GM10847 (cell line): ENCODE results near the gene ZNF780A.
A peak's percentile ranks its signal among the peaks of the same experiment; 100 is the strongest.

ENCODE experiments used
- POLR2A ChIP-seq: IDR thresholded peaks from 2 replicates; pipeline ENCODE4 v1.6.1; 2011; ENCODE audit not compliant: insufficient read length; ENCODE audit errors: extremely low read depth

Gene ZNF780A

GRCh38 chr19:40090241-40091204 is at the start of gene ZNF780A:
Gene ZNF780A, minus strand, starts transcription at chr19:40090943. Its CDS starts 6,190 bp downstream, at chr19:40084753.
- TF ChIP-seq POLR2A = peak; percentile 46

GRCh38 chr19:40139533-40140287 is 49.0 kb upstream of the ZNF780A start:
- TF ChIP-seq POLR2A = no peak

- TF ChIP-seq POLR2A = no peak
Measured at GRCh38 chr19:40136818-40137217, 46.1 kb upstream of the ZNF780A start.

- no peak for TF ChIP-seq POLR2A
Measured at GRCh38 chr19:40134866-40135265, 44.1 kb upstream of the ZNF780A start.

- no peak for TF ChIP-seq POLR2A
Measured at GRCh38 chr19:40133491-40133890, 42.7 kb upstream of the ZNF780A start.

- TF ChIP-seq POLR2A = no peak
Measured at GRCh38 chr19:40130013-40130412, 39.3 kb upstream of the ZNF780A start.

- TF ChIP-seq POLR2A = no peak
Measured at GRCh38 chr19:40129425-40129824, 38.7 kb upstream of the ZNF780A start.

GRCh38 chr19:40128991-40129390 is 38.2 kb upstream of the ZNF780A start:
- TF ChIP-seq POLR2A = no peak

- no peak for TF ChIP-seq POLR2A
Measured at GRCh38 chr19:40119380-40119779, 28.6 kb upstream of the ZNF780A start.

GRCh38 chr19:40116075-40116474 is 25.3 kb upstream of the ZNF780A start:
- TF ChIP-seq POLR2A = no peak

GRCh38 chr19:40110570-40110969 is 19.8 kb upstream of the ZNF780A start:
- no peak for TF ChIP-seq POLR2A

- no peak for TF ChIP-seq POLR2A
Measured at GRCh38 chr19:40104754-40105153, 14.0 kb upstream of the ZNF780A start.

GRCh38 chr19:40103600-40103999 is 12.9 kb upstream of the ZNF780A start:
- no peak for TF ChIP-seq POLR2A

- no peak for TF ChIP-seq POLR2A
Measured at GRCh38 chr19:40101813-40102212, 11.1 kb upstream of the ZNF780A start.

GRCh38 chr19:40093416-40093815 is 2.7 kb upstream of the ZNF780A start:
- TF ChIP-seq POLR2A = no peak
